GM20000 (cell line): Measurements from ENCODE around the gene KCNAB1.
"Not testable (repeated sequence)": the region's sequence is repeated elsewhere in the genome, so short reads cannot be mapped to it uniquely, and the experiment has no call there.

Source experiments
- DNase-seq: peaks from one replicate; pipeline ENCODE4 v3.0.0; 2012; ENCODE audit warnings: low spot score
- CTCF ChIP-seq: IDR thresholded peaks from 2 replicates; pipeline ENCODE4 v1.5.1; 2012; ENCODE audit warnings: mild to moderate bottlenecking, control low read depth; ENCODE audit errors: extremely low read depth, missing control alignments

The KCNAB1 gene

GRCh38 chr3:156131799-156132198 lies 11.4 kb downstream of the KCNAB1 start:
- TF ChIP-seq CTCF, result no peak

GRCh38 chr3:156132313-156132712 lies 11.9 kb downstream of the KCNAB1 start:
- TF ChIP-seq CTCF, result no peak
- DNase-seq, result no peak

More at GRCh38 chr3:156131799-156132198, 11.4 kb downstream of the KCNAB1 start:
- no peak for DNase-seq

- TF ChIP-seq CTCF, result no peak
- DNase-seq, result no peak
These were observed 12.7 kb downstream of the KCNAB1 start for GRCh38 chr3:156133076-156133475.

- no peak for TF ChIP-seq CTCF
- no peak for DNase-seq
These were observed 15.7 kb downstream of the KCNAB1 start for GRCh38 chr3:156135921-156136638.

GRCh38 chr3:156137397-156137796 lies 17.0 kb downstream of the KCNAB1 start:
- not testable (repeated sequence) for DNase-seq

GRCh38 chr3:156140001-156140595 lies 19.7 kb downstream of the KCNAB1 start:
- DNase-seq, result no peak

GRCh38 chr3:156142702-156143101 lies 22.3 kb downstream of the KCNAB1 start:
- TF ChIP-seq CTCF, result no peak
- DNase-seq, result no peak

More at GRCh38 chr3:156140001-156140595, 19.7 kb downstream of the KCNAB1 start:
- TF ChIP-seq CTCF, result no peak

- DNase-seq, result no peak
- TF ChIP-seq CTCF, result no peak
These were observed 22.8 kb downstream of the KCNAB1 start for GRCh38 chr3:156143136-156143535.
